Glutamatergic neuron (in vitro differentiated cells): ENCODE measurements around the gene C11orf54. TPM values are rescaled to one million over a fixed set of nuclear protein-coding genes. Genes with fewer than 3 reads are reported as not detected.

Source experiments
- DNase-seq: peaks from one replicate; pipeline ENCODE4 v3.0.0; 2022
- H3K27ac Mint-ChIP-seq: one replicate; pipeline ENCODE4 v1.8.0; 2020; ENCODE audit warnings: mild to moderate bottlenecking, mixed read lengths, inconsistent platforms; ENCODE audit not compliant: unreplicated experiment
- H3K27me3 Mint-ChIP-seq: one replicate; pipeline ENCODE4 v1.8.0; 2020; ENCODE audit warnings: mild to moderate bottlenecking, moderate library complexity, mixed read lengths, inconsistent platforms; ENCODE audit not compliant: unreplicated experiment
- H3K36me3 Mint-ChIP-seq: one replicate; pipeline ENCODE4 v1.8.0; 2020; ENCODE audit warnings: mild to moderate bottlenecking, mixed read lengths, inconsistent platforms; ENCODE audit not compliant: unreplicated experiment
- H3K4me1 Mint-ChIP-seq: one replicate; pipeline ENCODE4 v1.8.0; 2020; ENCODE audit warnings: mild to moderate bottlenecking, low read depth, mixed read lengths, inconsistent platforms; ENCODE audit not compliant: unreplicated experiment
- H3K4me3 Mint-ChIP-seq: one replicate; pipeline ENCODE4 v1.8.0; 2020; ENCODE audit warnings: mild to moderate bottlenecking, mixed read lengths, inconsistent platforms; ENCODE audit not compliant: unreplicated experiment
- H3K9me3 Mint-ChIP-seq: one replicate; pipeline ENCODE4 v1.8.0; 2020; ENCODE audit warnings: mild to moderate bottlenecking, moderate library complexity, mixed read lengths, inconsistent platforms; ENCODE audit not compliant: unreplicated experiment
- CTCF ChIP-seq: fragments of 200-600 bp; sonication (generic); IDR thresholded peaks from one replicate; pipeline ENCODE4 v1.5.0; 2021; ENCODE audit not compliant: partially characterized antibody, unreplicated experiment
- total RNA-seq: library from RNA; stranded (reverse); fragmentation: NEBNext Ultra II Directional; extraction: Animal tissue kit (Norgen Biotek cat#: 25700); gene quantifications from one replicate; pipeline ENCODE4 v1.2.1, GENCODE V29; 2021; ENCODE audit not compliant: unreplicated experiment

The C11orf54 gene
- total RNA-seq, 1 donor from 2014 or later, result 19.5 TPM

DNA sequence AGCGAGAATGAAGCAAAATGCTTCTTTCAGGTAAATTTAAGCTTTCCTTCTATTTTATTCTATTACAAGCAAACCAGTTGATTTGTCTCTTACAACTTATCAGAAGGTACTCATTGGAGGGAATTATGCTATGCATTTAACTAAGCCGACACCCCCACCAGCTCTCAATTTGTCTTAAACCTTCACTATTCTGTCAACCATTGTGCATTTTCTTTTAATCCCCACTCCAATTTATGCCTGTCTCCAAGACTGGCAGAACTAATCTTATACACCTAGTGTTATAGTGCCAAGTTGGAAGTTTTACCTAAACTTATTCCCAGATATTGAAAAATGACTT is 12.7 kb upstream of the C11orf54 start:
- Mint-ChIP-seq H3K9me3 (no peaks in the 10 kb centered on the region), H3K4me1 (no peaks in the 10 kb centered on the region), H3K4me3 (no peak overlapping the region), H3K27me3 (no peaks in the 10 kb centered on the region), H3K27ac (no peak overlapping the region), H3K36me3 (no peaks in the 10 kb centered on the region)
- no peak for DNase-seq
- no peak for TF ChIP-seq CTCF

GRCh38 chr11:93729129-93729616 is 12.3 kb upstream of the C11orf54 start:
- Mint-ChIP-seq H3K4me3 (no peak overlapping the region), H3K4me1 (no peaks in the 10 kb centered on the region), H3K9me3 (no peaks in the 10 kb centered on the region), H3K27ac (no peak overlapping the region), H3K36me3 (no peaks in the 10 kb centered on the region), H3K27me3 (no peaks in the 10 kb centered on the region)
- no peak for TF ChIP-seq CTCF
- DNase-seq, result no peak

GRCh38 chr11:93730108-93731107 is 11.1 kb upstream of the C11orf54 start:
- no peak for TF ChIP-seq CTCF
- H3K36me3 Mint-ChIP-seq, result no peaks in the 10 kb centered on the region

GRCh38 chr11:93732237-93732892 is 9.1 kb upstream of the C11orf54 start:
- H3K27ac Mint-ChIP-seq, result no peak overlapping the region
- no peaks in the 10 kb centered on the region for H3K9me3 Mint-ChIP-seq
- no peak for DNase-seq

More at GRCh38 chr11:93730108-93731107, 11.1 kb upstream of the C11orf54 start:
- no peak for DNase-seq
- Mint-ChIP-seq H3K9me3 (no peaks in the 10 kb centered on the region), H3K4me1 (no peaks in the 10 kb centered on the region), H3K27me3 (no peaks in the 10 kb centered on the region), H3K27ac (no peak overlapping the region), H3K4me3 (no peak overlapping the region)

More at GRCh38 chr11:93732237-93732892, 9.1 kb upstream of the C11orf54 start:
- Mint-ChIP-seq H3K36me3 (no peaks in the 10 kb centered on the region), H3K4me3 (no peak overlapping the region), H3K27me3 (no peaks in the 10 kb centered on the region), H3K4me1 (no peaks in the 10 kb centered on the region)
- no peak for TF ChIP-seq CTCF
